IMR-90 (cell line): Measurements from ENCODE around the gene MAP3K5. TPM values are rescaled to one million over a fixed set of nuclear protein-coding genes. Genes with fewer than 3 reads are reported as not detected.

Source experiments
- ATAC-seq: fragments of 200-7000 bp; cut with Tn5 transposase; 2 replicates; pipeline ENCODE4 v1.9.1; 2020; ENCODE audit warnings: low read depth, mild to moderate bottlenecking, moderate library complexity
- BruUV-seq: library from RNA; stranded (reverse); fragments of 400-500 nt; replicated peaks from 2 replicates; lab custom pipeline; 2021; lab: Mats Ljungman, UMichigan
- CTCF ChIA-PET: fragments of 300-600 bp; formaldehyde crosslinking; extraction: SDS; loops from one replicate; lab custom pipeline; 2021; ENCODE audit warnings: antibody characterized with exemption; lab: Yijun Ruan, JAX
- POLR2A ChIA-PET: fragments of 300-600 bp; sonication (Branson Sonifier 250); formaldehyde crosslinking; loops from one replicate; lab custom pipeline; 2022; ENCODE audit warnings: antibody characterized with exemption; ENCODE audit not compliant: unreplicated experiment; lab: Charles Lee
- DNase-seq: peaks from one replicate; pipeline ENCODE4 v3.0.0; 2013
- H2AFZ ChIP-seq: replicated peaks from 2 replicates; pipeline ENCODE3; 2013; ENCODE audit warnings: low read length, mild to moderate bottlenecking; ENCODE audit not compliant: poor library complexity
- H2AK5ac ChIP-seq: 2 replicates; pipeline ENCODE4 v1.6.1; 2013; ENCODE audit warnings: low read depth, low read length, inconsistent platforms
- H2AK9ac ChIP-seq: replicated peaks from 2 replicates; pipeline ENCODE3; 2013; ENCODE audit warnings: mild to moderate bottlenecking, low read depth, low read length, moderate library complexity; ENCODE audit not compliant: poor library complexity
- H2BK120ac ChIP-seq: 2 replicates; pipeline ENCODE4 v1.6.1; 2013; ENCODE audit warnings: low read depth, low read length, inconsistent platforms
- H2BK15ac ChIP-seq: 3 replicates; pipeline ENCODE4 v1.6.1; 2013; ENCODE audit warnings: low read depth, low read length, inconsistent platforms
- H2BK20ac ChIP-seq: 2 replicates; pipeline ENCODE4 v1.6.1; 2013; ENCODE audit warnings: low read depth, mild to moderate bottlenecking, inconsistent platforms, low read length, moderate library complexity
- H2BK5ac ChIP-seq: 2 replicates; pipeline ENCODE4 v1.6.1; 2013; ENCODE audit warnings: mild to moderate bottlenecking, low read depth, low read length, inconsistent platforms; ENCODE audit not compliant: poor library complexity, severe bottlenecking
- H3K14ac ChIP-seq: replicated peaks from 2 replicates; pipeline ENCODE4 v1.6.1; 2013; ENCODE audit warnings: low read depth, low read length, inconsistent platforms
- H3K18ac ChIP-seq: 2 replicates; pipeline ENCODE4 v1.6.1; 2013; ENCODE audit warnings: low read depth, low read length, control low read depth
- H3K23ac ChIP-seq: 2 replicates; pipeline ENCODE4 v1.6.1; 2013; ENCODE audit warnings: low read depth, low read length, inconsistent platforms
- H3K27ac ChIP-seq: 2 replicates; pipeline ENCODE4 v1.5.1; 2013; ENCODE audit warnings: mild to moderate bottlenecking, control low read depth, low read length; ENCODE audit not compliant: insufficient read depth
- H3K27me3 ChIP-seq: 2 replicates; pipeline ENCODE4 v1.6.1; 2013; ENCODE audit warnings: low read length; ENCODE audit not compliant: control insufficient read depth, insufficient read depth
- H3K36me3 ChIP-seq: 2 replicates; pipeline ENCODE4 v1.6.1; 2013; ENCODE audit warnings: low read length, mixed read lengths; ENCODE audit not compliant: control insufficient read depth, insufficient read depth
- H3K4ac ChIP-seq: 2 replicates; pipeline ENCODE4 v1.6.1; 2013; ENCODE audit warnings: low read depth, low read length, inconsistent platforms
- H3K4me1 ChIP-seq: 2 replicates; pipeline ENCODE4 v1.6.1; 2013; ENCODE audit warnings: low read length, mixed read lengths; ENCODE audit not compliant: control insufficient read depth, insufficient read depth
- H3K4me2 ChIP-seq: 2 replicates; pipeline ENCODE4 v1.6.1; 2013; ENCODE audit warnings: low read depth, mild to moderate bottlenecking, control low read depth, low read length, moderate library complexity
- H3K4me3 ChIP-seq: 2 replicates; pipeline ENCODE4 v1.5.1; 2013; ENCODE audit warnings: low read depth, mild to moderate bottlenecking, control low read depth, low read length, moderate library complexity; ENCODE audit not compliant: insufficient read depth
- H3K56ac ChIP-seq: 2 replicates; pipeline ENCODE4 v1.6.1; 2013; ENCODE audit warnings: low read length, inconsistent platforms; ENCODE audit not compliant: insufficient read depth; ENCODE audit errors: extremely low read depth
- H3K79me1 ChIP-seq, 2 experiments: 2 replicates each; pipeline ENCODE4 v1.6.1; 2013; ENCODE audit warnings: low read length in 2 of 2, inconsistent platforms in 1 of 2, low read depth in 1 of 2
- H3K9ac ChIP-seq: 2 replicates; pipeline ENCODE4 v1.6.1; 2013; ENCODE audit warnings: low read depth, low read length, control low read depth
- H3K9me1 ChIP-seq: 2 replicates; pipeline ENCODE4 v1.6.1; 2013; ENCODE audit warnings: low read length, inconsistent platforms; ENCODE audit not compliant: insufficient read depth
- H3K9me3 ChIP-seq: 2 replicates; pipeline ENCODE4 v1.6.1; 2013; ENCODE audit warnings: low read length; ENCODE audit not compliant: control insufficient read depth, insufficient read depth
- H4K20me1 ChIP-seq: 2 replicates; pipeline ENCODE4 v1.6.1; 2013; ENCODE audit warnings: low read length, inconsistent platforms; ENCODE audit not compliant: insufficient read depth
- H4K5ac ChIP-seq: 2 replicates; pipeline ENCODE4 v1.6.1; 2013; ENCODE audit warnings: mild to moderate bottlenecking, low read depth, low read length, control low read depth
- H4K8ac ChIP-seq, 2 experiments: 2 replicates each; pipeline ENCODE4 v1.6.1; 2013; ENCODE audit warnings: low read depth in 2 of 2, low read length in 2 of 2, control low read depth in 1 of 2, inconsistent platforms in 1 of 2
- H4K91ac ChIP-seq: 2 replicates; pipeline ENCODE4 v1.6.1; 2013; ENCODE audit warnings: low read depth, low read length, inconsistent platforms; ENCODE audit not compliant: insufficient read depth
- CEBPB ChIP-seq: IDR thresholded peaks from 2 replicates; pipeline ENCODE4 v1.6.1; 2012; ENCODE audit warnings: low read depth, low read length, improper control_type of control experiment
- MAZ ChIP-seq: IDR thresholded peaks from 2 replicates; pipeline ENCODE4 v1.6.1; 2012; ENCODE audit warnings: low read depth, mild to moderate bottlenecking, low read length, improper control_type of control experiment, moderate library complexity, borderline replicate concordance
- RAD21 ChIP-seq: IDR thresholded peaks from 2 replicates; pipeline ENCODE4 v1.6.1; 2012; ENCODE audit warnings: low read length, improper control_type of control experiment
- RCOR1 ChIP-seq: IDR thresholded peaks from 2 replicates; pipeline ENCODE4 v1.6.1; 2012; ENCODE audit warnings: mild to moderate bottlenecking, low read length, improper control_type of control experiment; ENCODE audit not compliant: insufficient replicate concordance
- dilution Hi-C: fragments of 300-500 bp; cut with HindIII; formaldehyde crosslinking; loops from one replicate; pipeline ENCODE4 v1.14.3; 2018; ENCODE audit warnings: low sequenced_read_pairs; ENCODE audit not compliant: unreplicated experiment
- in situ Hi-C: fragments of 300-500 bp; cut with MboI; formaldehyde crosslinking; loops from 3 replicates; pipeline ENCODE4 v1.14.3; 2019; ENCODE audit warnings: low sequenced_read_pairs, inconsistent platforms, mixed read lengths
- intact Hi-C: fragments of 100-400 bp; cut with micrococcal nuclease; formaldehyde crosslinking; loops from 2 replicates; pipeline ENCODE4 v1.10.0; 2022
- polyA plus RNA-seq, 3 experiments: library from polyadenylated mRNA; depleted of rRNA; stranded (reverse); fragments of >200 nt; gene quantifications; 2 replicates each; pipeline ENCODE4 v1.2.3, GENCODE V29; 2012; ENCODE audit warnings: low replicate concordance in 1 of 3
- total RNA-seq: library from RNA; depleted of rRNA; stranded (reverse); fragments of >200 nt; gene quantifications from 2 replicates; pipeline ENCODE4 v1.2.3, GENCODE V29; 2012

The MAP3K5 gene
- total and polyA plus RNA-seq, 2 of the 4 experiments (the other 2 are of a cell fraction), result 5.4 to 17.6 TPM

GRCh38 chr6:136571496-136571895, 220.8 kb downstream of the MAP3K5 start:
- in situ Hi-C loops, result no loop called here
- ATAC-seq, result no peak
- H2BK120ac ChIP-seq, result no peak overlapping the region

More at GRCh38 chr6:136571496-136571895, 220.8 kb downstream of the MAP3K5 start:
- Histone ChIP-seq H4K5ac (no peak overlapping the region), H3K27me3 (no peaks in the 10 kb centered on the region), H3K18ac (no peak overlapping the region), H3K27ac (no peak overlapping the region), H2BK5ac (no peak overlapping the region), H2AK9ac (no peak overlapping the region), H3K4me3 (no peak overlapping the region), H3K9me3 (peaks cover 2% of the 10 kb centered on the region; the same call in 1 of the 2 replicates), H4K20me1 (no peaks in the 10 kb centered on the region), H3K23ac (no peak overlapping the region), H4K8ac (no peak overlapping the region), H2BK20ac (no peak overlapping the region), H2AK5ac (no peak overlapping the region), H3K9me1 (peaks cover 3% of the 10 kb centered on the region), H2BK15ac (no peak overlapping the region), H4K91ac (no peak overlapping the region), H3K4me1 (peaks cover 3% of the 10 kb centered on the region; the same call in 1 of the 2 replicates), H3K14ac (no peak overlapping the region), H3K4ac (no peak overlapping the region), H3K9ac (no peak overlapping the region), H3K79me1 (peaks cover 3 to 12% of the 10 kb centered on the region in 2 experiments; a peak in 2 of 4 replicates), H3K36me3 (peaks cover 19% of the 10 kb centered on the region), H3K56ac (no peak overlapping the region), H3K4me2 (no peak overlapping the region), H2AFZ (no peak overlapping the region)
- intact Hi-C loops (no loop called here), dilution Hi-C loops (no loop called here)
- ChIA-PET POLR2A (no interaction called here), CTCF (no interaction called here)
- DNase-seq, result no peak
- TF ChIP-seq MAZ (no peak), RCOR1 (no peak), CEBPB (no peak), RAD21 (no peak)
- BruUV-seq, result no TSS peak
